ENCODE data around the gene ADAMTS12.

- TF ChIP-seq CSRNP3 (CRISPR knock-in tag; IDR thresholded peaks at IDR 0.05) (no peak), SNAI2 (CRISPR knock-in tag; IDR thresholded peaks at IDR 0.05) (no peak), ZNF70 (CRISPR knock-in tag; IDR thresholded peaks at IDR 0.05) (no peak), PPARA (CRISPR knock-in tag; IDR thresholded peaks at IDR 0.05; ENCODE audit: borderline replicate concordance) (no peak), TSHZ2 (CRISPR knock-in tag; IDR thresholded peaks at IDR 0.05) (no peak), BACH2 (CRISPR knock-in tag; IDR thresholded peaks at IDR 0.05; ENCODE audit: borderline replicate concordance) (no peak), ZFP3 (CRISPR knock-in tag; IDR thresholded peaks at IDR 0.05) (no peak), ZFP30 (CRISPR knock-in tag; IDR thresholded peaks at IDR 0.05) (no peak), TCF4 (CRISPR knock-in tag; IDR thresholded peaks at IDR 0.05; ENCODE audit: borderline replicate concordance) (no peak), PATZ1 (CRISPR knock-in tag; IDR thresholded peaks at IDR 0.05; ENCODE audit: borderline replicate concordance) (no peak), ESRRG (CRISPR knock-in tag; IDR thresholded peaks at IDR 0.05) (no peak)
Measured at GRCh38 chr5:33809936-33810335, 81.9 kb downstream of the ADAMTS12 start.

Measured in SK-N-SH treated with all-trans-retinoic acid at 6 μM for 48 hours (cell line).